GM12864 (cell line): ENCODE data around the gene SMCO1.

Source experiments
- DNase-seq: peaks from one replicate; pipeline ENCODE4 v3.0.0-alpha.2; 2011; ENCODE audit warnings: low read depth
- H3K4me3 ChIP-seq: 2 replicates; pipeline ENCODE4 v1.5.1; 2011; ENCODE audit warnings: mild to moderate bottlenecking, low read depth, low read length, control low read depth
- TF ChIP-seq, protein P1 (sequence below): IDR thresholded peaks from 2 replicates; pipeline ENCODE4 v1.5.1; 2011; ENCODE audit warnings: low read depth, mild to moderate bottlenecking, moderate library complexity, low read length, control low read depth, inconsistent platforms; ENCODE audit errors: missing control alignments

Gene SMCO1

GRCh38 chr3:196502775-196503195, 12.4 kb downstream of the SMCO1 start:
- TF ChIP-seq, protein P1, sequence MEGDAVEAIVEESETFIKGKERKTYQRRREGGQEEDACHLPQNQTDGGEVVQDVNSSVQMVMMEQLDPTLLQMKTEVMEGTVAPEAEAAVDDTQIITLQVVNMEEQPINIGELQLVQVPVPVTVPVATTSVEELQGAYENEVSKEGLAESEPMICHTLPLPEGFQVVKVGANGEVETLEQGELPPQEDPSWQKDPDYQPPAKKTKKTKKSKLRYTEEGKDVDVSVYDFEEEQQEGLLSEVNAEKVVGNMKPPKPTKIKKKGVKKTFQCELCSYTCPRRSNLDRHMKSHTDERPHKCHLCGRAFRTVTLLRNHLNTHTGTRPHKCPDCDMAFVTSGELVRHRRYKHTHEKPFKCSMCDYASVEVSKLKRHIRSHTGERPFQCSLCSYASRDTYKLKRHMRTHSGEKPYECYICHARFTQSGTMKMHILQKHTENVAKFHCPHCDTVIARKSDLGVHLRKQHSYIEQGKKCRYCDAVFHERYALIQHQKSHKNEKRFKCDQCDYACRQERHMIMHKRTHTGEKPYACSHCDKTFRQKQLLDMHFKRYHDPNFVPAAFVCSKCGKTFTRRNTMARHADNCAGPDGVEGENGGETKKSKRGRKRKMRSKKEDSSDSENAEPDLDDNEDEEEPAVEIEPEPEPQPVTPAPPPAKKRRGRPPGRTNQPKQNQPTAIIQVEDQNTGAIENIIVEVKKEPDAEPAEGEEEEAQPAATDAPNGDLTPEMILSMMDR, result no peak
- H3K4me3 ChIP-seq, result peak overlapping the region; percentile 81
- peak; percentile 19 for DNase-seq

DNA sequence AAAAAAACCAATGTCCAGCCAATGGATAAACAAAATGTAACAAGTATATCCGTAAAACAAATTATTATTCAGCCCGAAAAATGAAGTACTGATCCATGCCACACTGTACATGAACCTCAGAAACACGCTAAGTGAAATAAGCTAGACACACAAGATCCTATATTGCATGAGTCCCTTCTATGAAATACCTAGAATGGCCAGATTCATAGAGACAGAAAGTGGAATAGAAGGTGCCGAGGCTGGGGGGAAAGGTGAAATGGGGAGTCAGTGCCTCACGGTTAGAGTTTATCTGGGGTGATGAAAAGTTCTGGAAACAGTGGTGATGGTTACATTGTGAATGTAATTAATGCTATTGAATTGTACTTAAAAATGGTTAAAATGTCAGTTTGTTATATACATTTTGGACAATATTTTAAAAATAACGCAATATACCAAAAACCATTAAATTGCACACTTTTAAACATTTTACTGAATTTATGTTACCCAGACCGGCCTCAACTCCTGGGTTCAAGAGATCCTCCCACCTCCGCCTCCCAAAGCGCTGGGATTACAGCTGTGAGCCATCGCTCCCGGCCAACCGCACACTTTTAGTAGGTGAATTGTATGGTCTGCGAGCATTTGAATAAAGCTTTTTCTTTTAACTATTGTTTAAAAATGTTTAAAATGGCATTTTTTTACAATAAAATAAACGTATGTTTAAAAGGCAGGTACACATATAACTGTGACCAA, 13.7 kb downstream of the SMCO1 start:
- no peak for DNase-seq
- H3K4me3 ChIP-seq, result peak overlapping the region; percentile 81
- TF ChIP-seq, protein P1, result no peak

DNA sequence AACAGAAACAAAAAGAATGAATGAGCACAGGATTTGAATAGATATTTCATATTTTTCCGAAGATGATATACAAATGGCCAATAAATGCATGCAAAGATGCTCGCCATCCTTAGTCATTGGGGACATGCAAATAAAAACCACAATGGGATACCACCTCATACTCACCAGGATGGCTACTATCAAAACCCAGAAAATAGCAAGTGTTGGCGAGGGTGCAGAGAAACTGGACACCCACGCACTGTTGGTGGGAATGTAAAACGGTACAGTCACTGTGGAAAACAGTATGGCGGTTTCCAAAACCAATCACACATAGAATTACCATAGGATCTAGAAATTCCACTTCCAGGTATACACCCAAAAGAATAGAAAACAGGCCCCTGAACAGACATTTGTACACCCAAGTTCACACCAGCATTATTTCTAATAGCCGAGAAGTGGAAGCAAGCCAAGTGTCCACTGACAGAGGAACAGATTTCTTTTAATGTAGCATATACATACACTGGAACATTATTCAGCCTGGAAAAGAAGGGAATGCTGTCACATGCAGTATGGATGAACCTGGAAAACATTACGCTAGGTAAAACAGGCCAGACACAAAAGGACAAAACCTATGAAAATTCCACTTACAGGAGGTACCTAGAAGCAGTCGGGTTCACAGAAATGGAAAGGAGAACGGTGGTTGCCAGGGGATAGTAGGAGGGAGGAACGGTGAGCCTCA, 15.2 kb downstream of the SMCO1 start:
- TF ChIP-seq, protein P1, result no peak
- H3K4me3 ChIP-seq, result peak overlapping the region; percentile 81
- no peak for DNase-seq

GRCh38 chr3:196499061-196499460, 16.1 kb downstream of the SMCO1 start:
- TF ChIP-seq, protein P1, result no peak
- H3K4me3 ChIP-seq, result no peak overlapping the region; the same call in 1 of the 2 replicates
- DNase-seq, result no peak

DNA sequence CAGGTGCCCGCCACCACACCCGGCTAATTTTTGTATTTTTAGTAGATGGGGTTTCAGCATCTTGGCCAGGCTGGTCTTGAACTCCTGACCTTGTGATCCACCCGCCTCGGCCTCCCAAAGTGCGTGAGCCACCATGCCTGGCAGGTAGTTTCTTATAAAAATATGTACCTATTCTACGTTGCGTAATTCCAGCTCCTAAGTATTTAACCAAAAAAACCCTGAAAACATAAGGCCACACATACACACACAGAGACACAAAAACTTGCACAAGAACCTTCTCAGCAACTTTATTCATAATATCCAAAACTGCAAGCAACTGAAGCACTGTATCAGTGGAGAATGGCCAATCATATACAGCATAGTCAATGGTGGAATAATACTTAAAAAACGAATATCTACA, 16.8 kb downstream of the SMCO1 start:
- TF ChIP-seq, protein P1, result no peak
- DNase-seq, result no peak
- no peak overlapping the region for H3K4me3 ChIP-seq

DNA sequence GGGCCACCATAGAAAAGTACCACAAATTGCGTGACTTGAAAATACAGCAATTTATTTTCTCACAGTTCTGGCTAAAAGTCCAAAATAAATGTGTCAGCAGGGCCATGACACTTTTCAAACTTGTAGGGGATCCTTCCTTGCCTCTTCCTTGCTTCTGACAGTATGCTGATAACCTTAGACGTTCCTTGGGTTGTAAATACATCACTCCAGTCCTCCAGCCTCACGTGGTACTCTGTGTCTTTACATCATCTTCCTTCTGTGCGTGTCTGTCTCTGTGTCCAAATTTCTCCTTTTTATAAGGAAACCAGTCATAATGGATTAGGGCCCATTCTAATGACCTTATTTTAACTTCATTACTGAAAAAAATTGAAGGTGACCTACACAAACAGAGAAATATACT, 19.0 kb downstream of the SMCO1 start:
- TF ChIP-seq, protein P1, result no peak

More for the DNA sequence above, 19.0 kb downstream of the SMCO1 start:
- no peak for DNase-seq
- H3K4me3 ChIP-seq, result no peak overlapping the region
